HG03457 (cell line): Measurements from ENCODE around the gene CUX1.
"Not testable (repeated sequence)": the region's sequence is repeated elsewhere in the genome, so short reads cannot be mapped to it uniquely, and the experiment has no call there.

Experiments used
- ATAC-seq: cut with Tn5 transposase; IDR thresholded peaks from one replicate; pipeline ENCODE4 v1.9.1; 2021; ENCODE audit warnings: moderate number of reproducible peaks; ENCODE audit not compliant: unreplicated experiment

CUX1 gene

DNA sequence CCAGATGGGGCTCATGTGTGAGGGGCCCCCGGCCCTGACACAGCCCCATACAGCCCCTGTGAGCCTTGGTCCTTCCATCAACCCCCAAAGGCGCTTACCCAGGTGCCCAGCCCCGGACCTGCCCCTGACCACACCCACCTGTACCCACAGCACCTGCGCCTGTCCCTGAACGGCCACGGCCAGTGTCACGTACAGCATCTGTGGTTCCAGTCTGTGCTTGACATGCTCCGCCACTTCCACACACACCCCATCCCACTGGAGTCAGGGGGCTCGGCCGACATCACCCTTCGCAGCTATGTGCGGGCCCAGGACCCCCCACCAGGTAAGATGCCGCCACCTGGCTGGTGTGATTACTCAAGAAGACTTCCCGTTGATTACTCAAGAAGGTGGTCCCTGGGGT is 502.8 kb downstream of the CUX1 start:
- no peak for ATAC-seq

DNA sequence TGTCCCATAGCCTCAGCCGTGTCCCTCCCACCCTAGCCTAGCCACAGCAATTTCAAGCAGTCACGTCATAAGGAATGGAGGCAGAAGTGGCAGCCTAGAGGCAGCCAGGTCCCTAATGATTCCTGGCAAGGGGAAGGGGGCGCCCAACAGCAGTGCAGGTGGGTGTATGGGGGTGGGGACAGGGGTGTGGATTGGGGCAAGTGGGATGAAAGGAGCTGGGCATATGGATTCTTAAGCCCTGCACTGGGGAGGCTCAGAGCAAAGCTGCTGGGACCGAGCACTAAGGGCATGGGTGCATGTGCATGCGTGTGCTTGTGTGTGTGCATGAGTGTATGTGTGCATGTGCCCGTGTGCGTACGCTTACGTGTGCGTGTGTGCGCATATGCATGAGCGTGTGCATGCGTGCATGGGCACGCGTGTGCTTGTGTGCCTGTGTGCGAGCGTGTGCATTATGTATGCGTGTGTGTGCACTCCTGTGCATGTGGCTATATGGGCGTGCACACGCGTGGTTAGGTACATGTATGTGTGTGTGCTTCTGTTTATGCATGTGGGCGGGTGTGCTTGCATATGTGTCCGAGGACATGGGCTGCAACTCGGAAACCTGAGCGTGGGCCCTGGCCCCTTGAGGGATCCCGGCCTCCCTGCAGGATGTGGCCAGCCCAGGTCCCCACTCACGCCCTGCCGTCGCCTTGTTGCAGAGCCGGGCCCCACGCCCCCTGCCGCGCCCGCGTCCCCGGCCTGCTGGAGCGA is 503.4 kb downstream of the CUX1 start:
- no peak for ATAC-seq

DNA sequence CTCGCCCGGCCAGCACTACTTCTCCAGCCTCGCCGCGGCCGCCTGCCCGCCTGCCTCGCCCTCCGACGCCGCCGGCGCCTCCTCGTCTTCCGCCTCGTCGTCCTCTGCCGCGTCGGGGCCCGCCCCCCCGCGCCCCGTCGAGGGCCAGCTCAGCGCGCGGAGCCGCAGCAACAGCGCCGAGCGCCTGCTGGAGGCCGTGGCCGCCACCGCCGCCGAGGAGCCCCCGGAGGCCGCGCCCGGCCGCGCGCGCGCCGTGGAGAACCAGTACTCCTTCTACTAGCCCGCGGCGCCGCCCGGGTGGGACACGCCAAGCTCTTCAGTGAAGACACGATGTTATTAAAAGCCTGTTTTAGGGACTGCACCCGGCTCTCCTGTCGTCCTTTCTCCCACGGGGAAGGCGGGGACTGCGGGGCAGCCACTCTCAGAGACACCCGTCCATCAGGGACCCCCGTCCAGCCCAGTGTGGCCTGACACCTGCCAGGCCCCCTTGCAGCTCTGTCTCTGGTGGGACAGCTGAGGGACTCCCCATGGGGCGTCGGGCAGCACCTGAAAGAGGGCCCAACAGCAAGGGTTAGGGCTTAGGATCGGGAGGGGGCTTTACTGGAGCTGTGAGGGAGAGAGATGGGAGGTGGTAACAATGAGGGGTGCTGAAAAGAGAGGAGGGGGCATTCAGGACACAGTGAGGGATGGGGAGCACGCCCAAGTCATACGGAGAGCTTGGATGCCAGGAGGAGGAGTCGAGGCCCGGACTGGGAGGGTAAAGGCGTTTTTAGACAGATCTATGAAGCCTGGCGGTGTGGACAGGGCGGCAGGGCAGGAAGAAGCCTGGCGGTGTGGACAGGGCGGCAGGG is 504.1 kb downstream of the CUX1 start:
- no peak for ATAC-seq

DNA sequence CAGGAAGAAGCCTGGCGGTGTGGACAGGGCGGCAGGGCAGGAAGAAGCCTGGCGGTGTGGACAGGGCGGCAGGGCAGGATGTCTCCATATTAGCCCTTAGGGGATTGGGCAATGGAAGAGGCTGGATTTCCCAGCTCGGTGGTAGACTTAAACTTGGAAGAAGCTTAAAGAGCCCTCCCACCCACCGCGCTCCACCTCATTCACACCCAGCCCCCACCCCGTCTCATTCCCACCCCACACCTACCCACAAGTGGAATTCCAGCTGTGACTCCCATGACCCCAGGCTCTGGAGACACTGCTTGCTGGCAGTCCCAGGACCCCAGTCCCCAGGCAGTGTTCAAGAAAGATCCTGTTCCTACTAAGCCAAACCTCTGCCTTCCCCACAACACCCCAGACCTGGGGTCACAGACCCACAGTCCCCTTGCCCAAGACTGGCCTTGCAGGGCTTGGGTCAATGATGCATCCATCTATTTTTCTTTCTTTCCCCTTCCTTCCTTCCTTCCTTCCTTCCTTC is 504.8 kb downstream of the CUX1 start:
- ATAC-seq = no peak

DNA sequence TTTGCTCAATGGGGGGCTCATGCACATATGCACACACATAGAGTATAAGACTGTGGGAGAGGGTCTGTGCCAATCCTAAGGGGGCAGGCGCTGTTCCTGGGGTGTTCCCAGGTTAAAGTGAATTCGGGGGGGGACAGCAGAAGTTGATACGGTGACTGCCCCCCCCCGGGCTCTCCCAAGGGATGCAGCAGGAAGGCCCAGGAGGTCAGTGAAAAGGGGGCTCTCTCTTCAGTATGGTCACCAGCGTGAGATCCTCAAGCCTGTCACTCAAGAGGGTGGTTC is 506.4 kb downstream of the CUX1 start:
- no peak for ATAC-seq

DNA sequence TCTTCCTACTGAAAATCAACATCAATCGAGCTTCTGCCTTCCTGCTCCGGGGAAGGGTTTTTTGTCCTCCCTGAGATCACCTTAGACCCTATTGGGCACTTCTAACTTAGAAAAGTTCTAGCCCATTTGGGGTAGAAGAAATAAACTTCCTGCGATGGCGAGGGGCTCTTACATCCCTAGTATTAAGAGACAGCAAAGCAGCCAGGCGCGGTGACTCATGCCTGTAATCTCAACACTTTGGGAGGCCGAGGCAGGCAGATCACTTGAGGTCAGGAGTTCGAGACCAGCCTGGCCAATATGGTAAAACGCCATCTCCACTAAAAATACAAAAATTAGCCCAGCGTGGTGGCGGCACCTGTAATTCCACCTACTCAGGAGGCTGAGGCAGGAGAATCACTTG is 507.7 kb downstream of the CUX1 start:
- ATAC-seq = not testable (repeated sequence)

DNA sequence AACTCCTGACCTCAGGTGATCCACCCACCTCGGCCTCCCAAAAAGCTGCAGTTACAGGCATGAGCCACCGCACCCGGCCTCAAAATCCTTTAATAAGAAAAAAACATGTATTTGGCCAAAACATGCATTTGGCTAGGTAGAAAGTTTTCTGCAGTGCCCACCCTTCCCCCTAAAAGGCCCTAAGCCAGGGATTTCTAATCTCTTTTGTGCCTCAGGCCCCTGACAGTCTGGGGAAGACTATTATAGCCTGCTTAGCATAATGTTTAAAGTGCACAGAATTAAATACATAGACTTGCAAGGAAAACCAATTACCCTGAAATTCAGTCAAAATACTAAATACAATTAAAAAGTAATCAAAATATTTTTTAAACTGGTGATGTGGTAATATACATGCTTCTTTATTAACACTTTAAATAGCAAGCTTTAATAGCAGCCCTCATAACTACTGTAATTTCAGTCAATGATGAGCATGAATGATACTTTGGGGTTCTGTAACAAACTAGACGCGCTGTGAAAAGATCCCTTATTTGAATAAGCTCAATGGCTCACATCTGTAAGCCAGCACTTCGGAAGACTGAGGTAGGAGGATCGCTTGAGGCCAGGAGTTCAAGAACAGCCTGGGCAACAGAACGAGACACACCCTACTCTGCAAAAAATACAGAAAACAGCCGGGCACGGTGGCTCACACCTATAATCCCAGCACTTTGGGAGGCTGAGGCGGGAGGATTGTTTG is 508.9 kb downstream of the CUX1 start:
- no peak for ATAC-seq

DNA sequence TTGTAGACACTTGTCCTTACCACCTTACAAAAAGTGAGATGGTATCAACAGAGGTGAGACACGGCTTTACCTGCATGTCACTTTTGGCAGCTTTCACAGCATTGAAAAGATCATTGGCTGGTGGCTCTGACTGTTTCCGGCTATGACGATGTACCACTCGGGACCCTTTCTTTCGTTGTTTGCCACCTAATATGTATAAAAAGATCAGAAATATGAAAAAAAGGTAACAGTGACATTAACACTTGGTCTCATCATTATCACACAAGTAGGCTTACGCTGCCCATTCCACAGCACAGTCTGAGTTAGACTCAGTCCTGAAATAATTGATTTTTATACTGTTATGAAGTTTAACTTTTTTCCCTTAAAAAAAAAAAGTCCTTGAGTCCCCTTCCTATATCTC is 509.8 kb downstream of the CUX1 start:
- ATAC-seq = not testable (repeated sequence)

DNA sequence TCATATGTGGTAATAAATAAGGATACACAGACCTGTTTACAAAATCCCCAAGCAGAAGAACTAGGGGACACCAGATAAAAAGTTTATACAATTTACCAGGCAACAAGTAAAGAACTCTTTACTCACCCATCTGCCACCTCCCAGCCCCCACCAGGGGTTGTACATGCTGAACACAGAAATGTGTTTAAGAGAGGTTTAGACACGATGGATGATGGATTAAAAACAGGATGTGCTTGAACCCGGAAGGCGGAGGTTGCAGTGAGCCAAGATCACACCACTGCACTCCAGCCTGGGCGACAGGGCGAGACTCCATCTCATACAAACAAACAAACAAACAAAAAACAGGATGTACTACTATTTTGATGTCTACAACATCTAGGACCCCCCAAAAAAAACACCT is 511.4 kb downstream of the CUX1 start:
- ATAC-seq = not testable (repeated sequence)

DNA sequence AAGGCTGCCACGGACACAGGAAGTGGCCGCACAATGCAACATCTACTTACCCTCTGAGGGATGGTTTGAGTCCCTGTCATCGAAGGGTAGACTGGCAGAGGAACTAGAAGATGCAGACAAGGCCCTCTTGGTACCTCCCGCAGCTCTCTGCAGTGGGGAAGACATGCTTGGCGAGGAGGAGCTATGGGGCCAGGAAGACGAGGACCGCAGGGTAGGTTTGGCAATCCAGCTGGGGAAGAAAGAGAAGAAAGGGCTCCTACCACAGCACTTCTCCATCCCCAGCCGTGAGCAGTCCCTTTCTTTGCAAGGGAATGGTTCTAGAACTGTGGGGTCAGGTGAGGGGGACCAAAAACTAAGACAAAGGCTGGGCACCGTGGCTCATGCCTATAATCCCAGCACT is 511.9 kb downstream of the CUX1 start:
- not testable (repeated sequence) for ATAC-seq

DNA sequence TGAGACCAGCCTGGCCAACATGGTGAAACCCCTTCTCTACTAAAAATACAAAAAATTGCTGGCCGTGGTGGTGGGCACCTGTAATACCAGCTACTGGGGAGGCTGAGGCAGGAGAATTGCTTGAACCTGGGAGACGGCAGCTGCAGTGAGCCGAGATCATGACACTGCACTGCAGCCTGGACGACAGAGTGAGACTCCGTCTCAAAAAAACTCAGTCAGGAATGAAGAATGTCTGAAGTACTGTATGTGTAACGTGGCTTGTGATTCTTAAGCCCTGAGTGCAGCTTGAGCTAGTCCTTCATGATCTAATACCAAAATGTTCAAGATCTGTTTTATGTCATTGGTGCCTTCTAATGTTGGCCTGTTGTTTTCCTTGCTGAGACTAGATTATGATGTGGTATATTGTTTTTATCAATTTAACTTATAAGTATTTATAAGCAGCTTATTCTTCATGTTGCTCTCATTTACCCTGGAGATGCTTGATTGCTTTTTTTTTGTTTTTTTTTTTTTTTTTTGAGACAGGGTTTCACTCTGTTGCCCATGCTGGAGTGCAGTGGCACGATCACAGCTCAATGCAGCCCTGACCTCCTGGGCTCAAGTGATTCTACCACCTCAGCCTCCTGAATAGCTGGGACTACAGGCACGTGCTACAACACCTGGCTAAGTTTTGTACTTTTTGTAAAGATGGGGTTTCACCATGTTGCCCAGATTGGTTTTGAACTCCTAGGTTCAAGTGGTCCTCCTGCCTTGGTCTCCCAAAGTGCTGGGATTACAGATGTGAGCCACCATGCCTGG is 513.4 kb downstream of the CUX1 start:
- ATAC-seq = not testable (repeated sequence)
